Neural progenitor cell (in vitro differentiated cells): ENCODE data around the gene TNNC1. TPM values are rescaled to one million over a fixed set of nuclear protein-coding genes. Genes with fewer than 3 reads are reported as not detected.

Experiments
- DNase-seq: peaks from one replicate; pipeline ENCODE4 v3.0.0-alpha.2; 2016; ENCODE audit warnings: low spot score
- H2AFZ ChIP-seq: fragments of 200-600 bp; sonication (generic); replicated peaks from 2 replicates; pipeline ENCODE4 v1.6.1; 2016; ENCODE audit warnings: antibody characterized with exemption
- H3F3A ChIP-seq: fragments of 200-600 bp; sonication (generic); 2 replicates; pipeline ENCODE4 v1.6.1; 2016; ENCODE audit warnings: antibody characterized with exemption, low read depth
- H3K27ac ChIP-seq: fragments of 200-600 bp; sonication (generic); 2 replicates; pipeline ENCODE4 v1.5.1; 2016; ENCODE audit warnings: mild to moderate bottlenecking
- H3K27me3 ChIP-seq: fragments of 200-600 bp; sonication (generic); 2 replicates; pipeline ENCODE4 v1.6.1; 2016; ENCODE audit warnings: mild to moderate bottlenecking, moderate library complexity
- H3K36me3 ChIP-seq: fragments of 200-600 bp; sonication (generic); 2 replicates; pipeline ENCODE4 v1.5.1; 2016
- H3K4me1 ChIP-seq: fragments of 200-600 bp; sonication (generic); 2 replicates; pipeline ENCODE4 v1.6.1; 2016; ENCODE audit warnings: mixed run types
- H3K4me2 ChIP-seq: fragments of 200-600 bp; sonication (generic); 2 replicates; pipeline ENCODE4 v1.6.1; 2016
- H3K4me3 ChIP-seq: fragments of 200-600 bp; sonication (generic); 2 replicates; pipeline ENCODE4 v1.5.1; 2016
- H3K79me2 ChIP-seq: fragments of 200-600 bp; sonication (generic); 2 replicates; pipeline ENCODE4 v1.6.1; 2016; ENCODE audit warnings: low read depth
- H3K9ac ChIP-seq: fragments of 200-600 bp; sonication (generic); 2 replicates; pipeline ENCODE4 v1.6.1; 2016
- H3K9me3 ChIP-seq: fragments of 200-600 bp; sonication (generic); 2 replicates; pipeline ENCODE4 v1.5.1; 2016; ENCODE audit warnings: low read depth
- H4K20me1 ChIP-seq: fragments of 200-600 bp; sonication (generic); 2 replicates; pipeline ENCODE4 v1.6.1; 2016; ENCODE audit warnings: low read depth
- H3K27ac Mint-ChIP-seq: 3 replicates; pipeline ENCODE4 v1.8.0; 2021; ENCODE audit warnings: mixed read lengths
- H3K27me3 Mint-ChIP-seq: 2 replicates; pipeline ENCODE4 v1.8.0; 2022; ENCODE audit warnings: low read depth, mild to moderate bottlenecking, inconsistent platforms, moderate library complexity, mixed read lengths; ENCODE audit not compliant: insufficient read depth
- H3K36me3 Mint-ChIP-seq: 3 replicates; pipeline ENCODE4 v1.8.0; 2021; ENCODE audit warnings: mixed read lengths
- H3K4me1 Mint-ChIP-seq: 3 replicates; pipeline ENCODE4 v1.8.0; 2021; ENCODE audit warnings: mixed read lengths
- H3K4me3 Mint-ChIP-seq: 3 replicates; pipeline ENCODE4 v1.8.0; 2021; ENCODE audit warnings: mild to moderate bottlenecking, moderate library complexity, mixed read lengths
- H3K9me3 Mint-ChIP-seq: 3 replicates; pipeline ENCODE4 v1.8.0; 2020; ENCODE audit warnings: mixed read lengths
- CTCF ChIP-seq: fragments of 200-600 bp; sonication (generic); IDR thresholded peaks from 2 replicates; pipeline ENCODE4 v1.5.1; 2017; ENCODE audit warnings: antibody characterized with exemption, mild to moderate bottlenecking
- EZH2 ChIP-seq: fragments of 200-600 bp; sonication (generic); IDR thresholded peaks from 2 replicates; pipeline ENCODE4 v1.6.1; 2017; ENCODE audit warnings: antibody characterized with exemption, mild to moderate bottlenecking, moderate library complexity
- EZH2phosphoT487 ChIP-seq: fragments of 200-600 bp; sonication (generic); IDR thresholded peaks from 2 replicates; pipeline ENCODE4 v1.6.1; 2017; ENCODE audit warnings: antibody characterized with exemption
- total RNA-seq: library from RNA; depleted of rRNA; stranded (reverse); fragments of >200 nt; gene quantifications from 2 replicates; pipeline ENCODE4 v1.2.3, GENCODE V29; 2015; ENCODE audit warnings: low replicate concordance

TNNC1 gene
- total RNA-seq, 1 donor from 2014 or later = 0.67 TPM

GRCh38 chr3:52446631-52447511 lies 7.0 kb downstream of the TNNC1 start:
- no peaks in the 10 kb centered on the region for H3K4me1 ChIP-seq
- no peaks in the 10 kb centered on the region for H3K27me3 ChIP-seq
- Mint-ChIP-seq H3K9me3 (no peaks in the 10 kb centered on the region), H3K4me1 (peaks cover 12% of the 10 kb centered on the region), H3K4me3 (peak overlapping the region; percentile 30), H3K27me3 (peaks cover 15% of the 10 kb centered on the region), H3K27ac (no peak overlapping the region), H3K36me3 (no peaks in the 10 kb centered on the region)
- no peak overlapping the region for H3K9ac ChIP-seq
- H3F3A ChIP-seq = no peaks in the 10 kb centered on the region
- no peaks in the 10 kb centered on the region for H3K36me3 ChIP-seq
- H3K27ac ChIP-seq = no peak overlapping the region
- H4K20me1 ChIP-seq = no peaks in the 10 kb centered on the region
- no peaks in the 10 kb centered on the region for H3K9me3 ChIP-seq
- H2AFZ ChIP-seq = no peak overlapping the region
- no peak overlapping the region for H3K4me3 ChIP-seq
- no peak overlapping the region for H3K4me2 ChIP-seq
- no peaks in the 10 kb centered on the region for H3K79me2 ChIP-seq
- TF ChIP-seq CTCF (peak; percentile 99), EZH2 (no peak)
- DNase-seq = peak; percentile 89

- Mint-ChIP-seq H3K9me3 (no peaks in the 10 kb centered on the region), H3K36me3 (no peaks in the 10 kb centered on the region), H3K4me3 (no peak overlapping the region), H3K27me3 (peaks cover 12% of the 10 kb centered on the region), H3K4me1 (peaks cover 6% of the 10 kb centered on the region), H3K27ac (no peak overlapping the region)
- Histone ChIP-seq H3K4me2 (no peak overlapping the region), H3F3A (no peaks in the 10 kb centered on the region), H3K9me3 (no peaks in the 10 kb centered on the region), H3K79me2 (no peaks in the 10 kb centered on the region), H4K20me1 (no peaks in the 10 kb centered on the region), H3K36me3 (no peaks in the 10 kb centered on the region), H3K4me1 (no peaks in the 10 kb centered on the region), H2AFZ (no peak overlapping the region), H3K9ac (no peak overlapping the region), H3K27ac (no peak overlapping the region), H3K27me3 (no peaks in the 10 kb centered on the region), H3K4me3 (no peak overlapping the region)
- TF ChIP-seq EZH2 = no peak
- no peak for TF ChIP-seq EZH2phosphoT487
- no peak for TF ChIP-seq CTCF
- no peak for DNase-seq
Observed at GRCh38 chr3:52446042-52446441, 7.8 kb downstream of the TNNC1 start.

GRCh38 chr3:52444860-52445793 lies 8.7 kb downstream of the TNNC1 start, which contains the start of gene SEMA3G:
Gene SEMA3G (minus strand): TSS chr3:52445103. CDS start chr3:52445027, 76 bp downstream.
- peak; percentile 55 for TF ChIP-seq CTCF
- TF ChIP-seq EZH2phosphoT487 = no peak
- TF ChIP-seq EZH2 = no peak
- peaks cover 4% of the 10 kb centered on the region for H3K4me1 Mint-ChIP-seq
- H3K27me3 Mint-ChIP-seq = peaks cover 12% of the 10 kb centered on the region
- no peak within 1 kb of the TSS for H3K27ac ChIP-seq
- H3K9me3 Mint-ChIP-seq = no peaks in the 10 kb centered on the region
- H3K4me1 ChIP-seq = no peaks in the 10 kb centered on the region
- no peaks in the 10 kb centered on the region for H3K27me3 ChIP-seq
- H3K9ac ChIP-seq = no peak within 1 kb of the TSS
- peak; percentile 84 for DNase-seq
- H2AFZ ChIP-seq = peak within 1 kb of the TSS; percentile 94
- peak within 1 kb of the TSS; percentile 32 for H3K4me3 ChIP-seq
- H3K4me3 Mint-ChIP-seq = no peak within 1 kb of the TSS
- H3K36me3 Mint-ChIP-seq = no peaks in the 10 kb centered on the region
- H3K36me3 ChIP-seq = no peaks in the 10 kb centered on the region
- H3K79me2 ChIP-seq = no peaks in the 10 kb centered on the region
- no peaks in the 10 kb centered on the region for H3F3A ChIP-seq
- H4K20me1 ChIP-seq = no peaks in the 10 kb centered on the region
- H3K4me2 ChIP-seq = peak within 1 kb of the TSS; percentile 65
- peak within 1 kb of the TSS; percentile 31 for H3K27ac Mint-ChIP-seq
- H3K9me3 ChIP-seq = no peaks in the 10 kb centered on the region
